ENCODE data around the gene SREBF1. TPM values are rescaled to one million over a fixed set of nuclear protein-coding genes. Genes with fewer than 3 reads are reported as not detected.
"Not testable (repeated sequence)": the region's sequence is repeated elsewhere in the genome, so short reads cannot be mapped to it uniquely, and the experiment has no call there.

Gene SREBF1
- total and polyA plus RNA-seq, 4 donors, result 68.4 to 134 (median 80.7) TPM

- Histone ChIP-seq H3K4me3 (no peak overlapping the region), H3K27ac (ENCODE audit: low read depth in 1 of 2, low read length in 1 of 2) (no peak overlapping the region), H3K9me3 (ENCODE audit: control insufficient read depth in 4 of 4, insufficient read depth in 3 of 4, low read length in 3 of 4) (no peaks in the 10 kb centered on the region), H3K9ac (ENCODE audit: insufficient read depth in 1 of 2, low read length in 2 of 2) (no peak overlapping the region), H3K36me3 (ENCODE audit: control insufficient read depth in 4 of 4, insufficient read depth in 4 of 4, low read length in 4 of 4) (peaks cover 0 to 37% (median 23%) of the 10 kb centered on the region in 4 donors), H3K4me1 (ENCODE audit: control insufficient read depth in 5 of 5, insufficient read depth in 5 of 5, low read length in 5 of 5) (peaks cover 0 to 35% (median 9%) of the 10 kb centered on the region in 5 donors), H3K27me3 (ENCODE audit: control insufficient read depth in 3 of 3, insufficient read depth in 3 of 3, low read length in 2 of 3) (no peaks in the 10 kb centered on the region)
- WGBS, 2 donors, result 65 to 72% methylated on average over 15 of the region's 15 CpGs
- ATAC-seq (ENCODE audit: insufficient read depth, low FRiP score), result no peak
- no peak for TF ChIP-seq CTCF (IDR thresholded peaks at IDR 0.05; ENCODE audit: control extremely low read depth, extremely low read depth)
- peak in 2 of 3 donors; percentile 30 to 31 for DNase-seq
Observed at GRCh38 chr17:17808706-17809432, 27.9 kb downstream of the SREBF1 start.

- not testable (repeated sequence) for ATAC-seq (ENCODE audit: insufficient read depth, low FRiP score); H3K27ac ChIP-seq (ENCODE audit: low read depth in 1 of 2, low read length in 1 of 2); H3K27me3 ChIP-seq (ENCODE audit: control insufficient read depth in 3 of 3, insufficient read depth in 3 of 3, low read length in 2 of 3); H3K9ac ChIP-seq (ENCODE audit: insufficient read depth in 1 of 2, low read length in 2 of 2); DNase-seq; H3K4me3 ChIP-seq; H3K9me3 ChIP-seq (ENCODE audit: control insufficient read depth in 4 of 4, insufficient read depth in 3 of 4, low read length in 3 of 4)
- H3K36me3 ChIP-seq (ENCODE audit: control insufficient read depth in 4 of 4, insufficient read depth in 4 of 4, low read length in 4 of 4), result peaks cover 0 to 34% (median 28%) of the 10 kb centered on the region in 4 donors
- H3K4me1 ChIP-seq (ENCODE audit: control insufficient read depth in 5 of 5, insufficient read depth in 5 of 5, low read length in 5 of 5), result peaks cover 0 to 35% (median 9%) of the 10 kb centered on the region in 5 donors
- 96 to 97% methylated on average over 5 of the region's 5 CpGs for WGBS, 2 donors
Observed at GRCh38 chr17:17808200-17808599, 28.6 kb downstream of the SREBF1 start.

GRCh38 chr17:17807440-17807839 is 29.3 kb downstream of the SREBF1 start:
- Histone ChIP-seq H3K36me3 (ENCODE audit: control insufficient read depth in 4 of 4, insufficient read depth in 4 of 4, low read length in 4 of 4) (peaks cover 0 to 28% (median 26%) of the 10 kb centered on the region in 4 donors), H3K9me3 (ENCODE audit: control insufficient read depth in 4 of 4, insufficient read depth in 3 of 4, low read length in 3 of 4) (no peaks in the 10 kb centered on the region), H3K27me3 (ENCODE audit: control insufficient read depth in 3 of 3, insufficient read depth in 3 of 3, low read length in 2 of 3) (no peaks in the 10 kb centered on the region), H3K9ac (ENCODE audit: insufficient read depth in 1 of 2, low read length in 2 of 2) (no peak overlapping the region), H3K27ac (ENCODE audit: low read depth in 1 of 2, low read length in 1 of 2) (peak overlapping the region in 1 of 2 donors; percentile 4), H3K4me1 (ENCODE audit: control insufficient read depth in 5 of 5, insufficient read depth in 5 of 5, low read length in 5 of 5) (peaks cover 0 to 33% (median 9%) of the 10 kb centered on the region in 5 donors), H3K4me3 (no peak overlapping the region)
- WGBS, 2 donors, result 86 to 94% methylated on average over 5 of the region's 5 CpGs
- no peak for DNase-seq
- TF ChIP-seq CTCF (IDR thresholded peaks at IDR 0.05; ENCODE audit: control extremely low read depth, extremely low read depth), result no peak
- no peak for ATAC-seq (ENCODE audit: insufficient read depth, low FRiP score)

- Histone ChIP-seq H3K4me1 (ENCODE audit: control insufficient read depth in 5 of 5, insufficient read depth in 5 of 5, low read length in 5 of 5) (peaks cover 0 to 26% (median 7%) of the 10 kb centered on the region in 5 donors), H3K27me3 (ENCODE audit: control insufficient read depth in 3 of 3, insufficient read depth in 3 of 3, low read length in 2 of 3) (no peaks in the 10 kb centered on the region), H3K27ac (ENCODE audit: low read depth in 1 of 2, low read length in 1 of 2) (no peak overlapping the region), H3K4me3 (no peak overlapping the region), H3K9ac (ENCODE audit: insufficient read depth in 1 of 2, low read length in 2 of 2) (no peak overlapping the region), H3K9me3 (ENCODE audit: control insufficient read depth in 4 of 4, insufficient read depth in 3 of 4, low read length in 3 of 4) (no peaks in the 10 kb centered on the region), H3K36me3 (ENCODE audit: control insufficient read depth in 4 of 4, insufficient read depth in 4 of 4, low read length in 4 of 4) (peaks cover 0 to 33% (median 27%) of the 10 kb centered on the region in 4 donors)
- WGBS, 2 donors, result 94 to 95% methylated on average over 9 to 17 of the region's 17 CpGs
- no peak for TF ChIP-seq CTCF (IDR thresholded peaks at IDR 0.05; ENCODE audit: control extremely low read depth, extremely low read depth)
- ATAC-seq (ENCODE audit: insufficient read depth, low FRiP score) (no peak), DNase-seq (no peak)
Observed at GRCh38 chr17:17806611-17807274, 30.0 kb downstream of the SREBF1 start.

Measured in lung (tissue), 12 donors.